Mononuclear cell (primary cell): ENCODE results near the gene DNAJC17. TPM values are rescaled to one million over a fixed set of nuclear protein-coding genes. Genes with fewer than 3 reads are reported as not detected.

Source experiments
- H3K27me3 ChIP-seq: 2 replicates; pipeline ENCODE4 v1.6.0; 2011; ENCODE audit warnings: low read length, control low read depth; ENCODE audit not compliant: insufficient read depth
- H3K4me1 ChIP-seq: 2 replicates; pipeline ENCODE4 v1.5.1; 2011; ENCODE audit warnings: mild to moderate bottlenecking, low read length, control low read depth; ENCODE audit not compliant: insufficient read depth
- H3K4me3 ChIP-seq: 2 replicates; pipeline ENCODE4 v1.5.1; 2011; ENCODE audit warnings: mild to moderate bottlenecking, low read length, moderate library complexity
- H3K9me3 ChIP-seq: 2 replicates; pipeline ENCODE4 v1.5.1; 2011; ENCODE audit warnings: low read depth, mild to moderate bottlenecking, control low read depth, low read length
- total RNA-seq: library from RNA; depleted of rRNA; stranded (reverse); fragments of >200 nt; gene quantifications from one replicate; pipeline ENCODE4 v1.2.3, GENCODE V29; 2012

The DNAJC17 gene
- total RNA-seq, 1 donor = 7.2 TPM

DNA sequence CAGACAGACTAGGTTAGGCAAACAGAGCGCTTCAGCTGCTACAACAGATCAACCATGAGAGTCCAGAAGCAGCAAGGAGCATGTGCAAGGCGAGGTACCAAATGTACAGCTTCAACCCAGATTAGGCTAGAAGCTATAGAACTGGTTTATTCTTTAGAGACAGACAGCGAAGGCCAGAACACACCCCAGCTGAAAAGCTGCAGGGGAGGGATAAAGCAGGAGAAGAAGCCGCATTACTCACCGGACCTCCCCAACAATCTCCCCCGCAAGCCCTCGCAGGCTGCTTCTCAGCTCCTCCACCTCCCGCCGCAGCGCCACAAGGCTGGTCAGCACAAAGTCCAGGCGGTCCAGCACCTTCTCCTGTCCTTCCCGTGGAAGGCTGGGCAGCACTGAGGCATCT lies 55.5 kb downstream of the DNAJC17 start:
- Histone ChIP-seq H3K4me3 (no peak overlapping the region), H3K4me1 (peaks cover 42% of the 10 kb centered on the region), H3K27me3 (no peaks in the 10 kb centered on the region), H3K9me3 (no peaks in the 10 kb centered on the region)

DNA sequence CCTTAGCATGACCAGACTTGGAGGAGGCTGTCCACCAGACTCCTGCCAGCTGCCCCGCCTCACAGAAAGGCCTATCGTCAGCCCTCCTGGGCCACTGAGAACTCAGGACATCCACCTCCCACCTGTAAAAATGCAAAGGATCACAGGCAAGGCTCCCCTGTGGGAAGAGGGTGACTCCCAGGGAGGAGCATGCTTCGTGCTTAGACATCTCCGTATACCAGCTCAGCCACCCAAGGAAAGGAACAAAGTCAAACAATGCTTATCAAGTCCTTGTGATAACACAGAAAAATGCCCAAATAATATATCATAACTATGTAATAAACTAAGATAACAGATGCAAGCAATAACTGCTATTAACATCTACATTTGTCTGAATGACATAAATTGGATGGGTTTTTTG lies 56.4 kb downstream of the DNAJC17 start:
- Histone ChIP-seq H3K4me3 (no peak overlapping the region), H3K9me3 (no peaks in the 10 kb centered on the region), H3K27me3 (no peaks in the 10 kb centered on the region), H3K4me1 (peaks cover 48% of the 10 kb centered on the region)

DNA sequence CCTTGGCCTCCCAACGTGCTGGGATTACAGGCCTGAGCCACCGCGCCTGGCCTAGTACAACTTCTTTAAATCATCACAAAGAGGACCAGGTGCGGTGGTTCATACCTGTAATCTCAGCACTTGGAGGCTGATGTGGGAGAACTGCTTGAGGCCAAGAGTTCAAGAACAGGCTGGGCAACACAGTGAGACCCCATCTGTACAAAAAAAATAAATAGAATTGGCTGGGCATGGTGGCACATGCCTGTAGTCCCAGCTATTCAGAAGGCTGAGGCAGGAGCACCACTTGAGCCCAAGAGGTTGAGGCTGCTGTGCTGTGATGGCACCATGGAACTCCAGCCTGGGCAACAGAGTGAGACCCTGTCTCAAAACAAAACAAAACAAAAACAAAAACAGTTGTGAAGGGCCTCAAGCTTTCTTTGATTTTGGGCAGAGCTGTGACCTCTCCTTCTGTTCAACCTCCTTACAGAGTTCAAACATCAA lies 58.1 kb downstream of the DNAJC17 start:
- H3K4me1 ChIP-seq = peaks cover 51% of the 10 kb centered on the region

DNA sequence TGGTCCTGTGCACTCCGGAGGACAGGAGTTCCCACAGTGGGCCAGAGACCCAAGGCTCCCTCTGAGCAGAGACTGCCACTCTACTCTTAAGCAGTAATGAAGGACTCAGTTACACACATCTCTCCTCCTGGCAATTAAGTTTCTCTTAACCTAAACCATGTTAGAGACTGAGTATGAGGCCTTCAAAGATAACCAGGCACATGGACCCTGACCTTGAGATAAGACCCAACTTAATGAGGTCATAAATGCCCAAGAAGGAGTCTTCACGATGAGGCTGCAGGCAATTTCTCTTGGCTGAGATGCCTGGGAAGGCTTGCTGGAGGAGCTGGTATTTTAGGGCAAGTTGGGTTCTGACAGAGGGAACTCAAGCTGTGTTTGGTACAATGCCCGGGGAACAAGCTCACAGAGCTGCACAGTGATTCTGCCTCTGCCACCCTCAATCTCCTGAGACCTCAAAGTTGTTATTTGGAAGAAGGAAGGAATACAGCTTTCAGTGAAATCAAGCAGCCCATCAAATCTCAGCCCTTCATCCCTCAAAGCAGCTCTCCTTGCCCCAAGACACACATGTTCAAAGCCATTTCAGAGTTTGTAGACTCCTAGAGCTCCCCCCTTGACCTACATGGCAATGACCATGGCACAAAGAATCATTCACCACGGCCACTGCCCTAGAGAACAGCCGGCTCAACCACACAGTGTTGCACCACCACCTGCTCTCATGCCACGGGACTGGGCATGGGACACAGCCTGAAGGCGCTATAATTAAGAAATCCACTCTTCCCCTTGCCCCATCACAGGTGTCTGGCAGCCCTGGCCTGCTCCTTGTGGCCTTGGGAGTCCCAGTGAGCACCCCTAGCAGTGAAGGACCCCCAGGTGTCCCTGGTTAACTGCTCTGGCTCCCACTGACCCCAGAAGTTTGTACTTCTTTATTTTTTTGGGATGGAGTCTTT lies 59.3 kb downstream of the DNAJC17 start:
- H3K9me3 ChIP-seq = no peaks in the 10 kb centered on the region
- peaks cover 52% of the 10 kb centered on the region for H3K4me1 ChIP-seq

More for the DNA sequence above, 58.1 kb downstream of the DNAJC17 start:
- H3K27me3 ChIP-seq = no peaks in the 10 kb centered on the region
- H3K9me3 ChIP-seq = no peaks in the 10 kb centered on the region
- H3K4me3 ChIP-seq = no peak overlapping the region

DNA sequence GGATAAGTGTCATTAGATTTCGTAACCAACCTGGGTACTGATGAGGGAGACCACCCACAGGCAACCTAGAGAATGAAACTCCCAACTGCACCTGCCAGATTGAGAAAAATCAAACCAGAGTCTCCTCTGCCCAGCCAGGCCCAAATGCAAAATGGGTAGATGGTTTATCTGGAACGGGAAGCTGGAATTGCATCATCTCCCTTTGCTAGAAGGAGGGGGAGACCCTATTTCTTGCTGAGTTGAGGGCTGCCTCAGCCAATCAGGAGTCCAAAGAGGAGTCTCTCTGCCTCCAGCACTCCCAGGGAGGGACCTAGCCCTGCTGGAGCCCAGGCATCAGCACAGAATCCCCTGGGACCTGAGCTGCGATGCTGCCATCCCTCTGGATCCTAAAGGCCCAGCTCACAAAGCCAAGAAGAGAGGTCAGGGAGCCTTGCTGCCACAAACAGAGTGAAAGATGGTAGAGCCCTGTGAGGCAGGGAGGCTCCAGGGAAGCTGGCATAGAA lies 60.3 kb downstream of the DNAJC17 start:
- Histone ChIP-seq H3K4me3 (no peak overlapping the region), H3K4me1 (peaks cover 43% of the 10 kb centered on the region)

More for the DNA sequence above, 59.3 kb downstream of the DNAJC17 start:
- Histone ChIP-seq H3K4me3 (no peak overlapping the region), H3K27me3 (no peaks in the 10 kb centered on the region)

DNA sequence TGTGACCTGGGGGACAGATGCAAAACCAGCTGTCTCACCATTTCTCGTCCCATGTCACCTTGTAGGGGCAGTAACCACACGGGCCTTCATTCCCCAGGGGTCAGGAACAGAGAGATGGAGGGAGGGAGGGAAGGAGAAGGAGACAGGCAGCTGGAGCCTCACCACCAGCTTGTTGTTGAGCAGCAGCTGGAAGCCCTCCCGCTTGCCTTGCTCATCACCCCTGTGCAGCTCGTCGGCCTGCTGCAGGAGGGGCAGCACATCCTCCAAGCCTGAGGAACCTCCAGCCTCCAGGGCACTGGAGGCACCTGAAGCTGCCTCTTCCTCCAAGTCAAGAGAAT lies 62.5 kb downstream of the DNAJC17 start:
- Histone ChIP-seq H3K4me3 (no peak overlapping the region), H3K27me3 (no peaks in the 10 kb centered on the region), H3K4me1 (peaks cover 41% of the 10 kb centered on the region), H3K9me3 (no peaks in the 10 kb centered on the region)

More for the DNA sequence above, 60.3 kb downstream of the DNAJC17 start:
- Histone ChIP-seq H3K27me3 (no peaks in the 10 kb centered on the region), H3K9me3 (no peaks in the 10 kb centered on the region)

DNA sequence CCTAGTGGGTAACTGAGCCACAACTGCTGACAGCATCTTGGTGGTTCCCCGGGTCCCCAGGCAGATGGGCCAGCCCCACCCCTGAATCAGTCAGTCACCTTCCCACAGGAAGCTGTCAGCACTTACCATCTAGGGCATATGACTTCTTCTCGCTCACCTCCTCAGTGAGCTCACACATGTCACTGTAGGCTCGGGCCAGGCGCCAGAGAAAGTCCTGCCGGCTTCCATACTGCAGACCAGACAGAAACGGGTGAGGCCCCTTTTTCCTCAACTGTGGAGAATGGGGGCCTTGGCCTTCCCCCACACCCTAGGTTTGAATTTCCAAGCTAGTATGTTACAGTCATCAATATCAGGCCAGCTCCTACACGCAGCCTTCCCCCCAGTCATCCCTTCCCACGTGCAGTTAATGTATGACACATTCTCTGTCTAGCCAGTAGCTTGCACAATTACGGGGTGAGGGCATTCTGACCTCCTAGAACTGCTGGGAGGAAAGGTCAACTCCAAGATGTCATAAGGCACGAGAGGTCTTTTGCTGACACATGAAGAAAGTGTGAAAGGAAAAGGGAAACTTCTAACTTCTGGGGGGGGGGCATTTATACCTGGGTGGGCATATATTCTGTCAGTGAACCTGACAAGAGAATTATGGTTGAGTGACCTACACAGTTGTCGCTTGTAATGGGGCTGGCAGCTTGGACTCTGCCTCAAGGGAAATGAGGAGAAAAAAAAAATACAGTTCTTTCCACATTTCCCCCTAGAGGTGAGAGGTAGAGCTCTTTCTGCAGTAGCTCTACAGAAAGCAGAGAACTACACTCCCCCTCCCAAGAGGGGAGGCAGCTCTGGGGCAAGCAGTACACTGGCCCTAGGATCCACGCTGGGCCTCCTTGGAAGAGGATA lies 63.1 kb downstream of the DNAJC17 start:
- no peak overlapping the region for H3K4me3 ChIP-seq
- H3K27me3 ChIP-seq = no peaks in the 10 kb centered on the region
- no peaks in the 10 kb centered on the region for H3K9me3 ChIP-seq
- peaks cover 41% of the 10 kb centered on the region for H3K4me1 ChIP-seq

DNA sequence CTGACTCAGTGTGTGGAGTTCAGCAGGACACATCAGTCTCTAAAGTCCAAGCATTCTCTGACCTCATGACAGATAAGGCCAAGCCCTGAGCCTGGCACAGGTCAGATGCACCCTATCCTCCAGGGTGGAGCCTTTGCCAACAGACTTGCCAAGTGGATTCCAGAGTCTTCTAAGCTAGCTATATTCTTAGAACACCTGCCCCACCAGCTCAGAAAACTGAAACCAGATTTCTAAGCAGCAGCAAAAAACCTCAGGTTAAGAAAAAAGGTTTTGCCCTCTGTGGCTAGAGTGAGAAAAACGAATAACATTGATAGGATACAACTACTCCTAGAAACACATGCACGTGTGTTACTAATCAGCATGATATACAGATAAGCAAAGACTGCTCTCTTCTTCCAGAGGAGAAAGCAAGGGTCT lies 63.8 kb downstream of the DNAJC17 start:
- H3K27me3 ChIP-seq = no peaks in the 10 kb centered on the region
- no peak overlapping the region for H3K4me3 ChIP-seq
- no peaks in the 10 kb centered on the region for H3K9me3 ChIP-seq
- peaks cover 41% of the 10 kb centered on the region for H3K4me1 ChIP-seq

DNA sequence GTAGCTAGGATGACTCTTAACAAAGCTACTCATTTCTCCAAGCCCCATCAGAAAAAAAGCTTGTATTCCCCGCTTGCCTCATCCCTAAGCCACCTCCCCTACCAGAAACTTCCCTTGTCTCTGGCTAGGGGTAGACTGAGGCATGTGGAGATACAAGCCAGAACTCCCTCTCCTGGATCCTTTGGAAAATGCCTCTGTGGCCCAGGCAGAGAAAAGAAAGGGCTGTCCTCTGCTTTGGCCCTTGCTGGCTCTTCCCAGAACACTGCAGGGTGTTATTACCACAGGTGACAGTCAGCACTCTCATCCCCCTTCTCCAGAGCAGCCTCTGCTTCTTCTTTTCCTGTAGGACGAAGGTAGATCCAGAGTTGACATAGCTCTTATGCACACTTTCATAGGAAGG lies 67.4 kb downstream of the DNAJC17 start:
- no peaks in the 10 kb centered on the region for H3K9me3 ChIP-seq
- peaks cover 20% of the 10 kb centered on the region for H3K4me1 ChIP-seq
- no peaks in the 10 kb centered on the region for H3K27me3 ChIP-seq
- no peak overlapping the region for H3K4me3 ChIP-seq

DNA sequence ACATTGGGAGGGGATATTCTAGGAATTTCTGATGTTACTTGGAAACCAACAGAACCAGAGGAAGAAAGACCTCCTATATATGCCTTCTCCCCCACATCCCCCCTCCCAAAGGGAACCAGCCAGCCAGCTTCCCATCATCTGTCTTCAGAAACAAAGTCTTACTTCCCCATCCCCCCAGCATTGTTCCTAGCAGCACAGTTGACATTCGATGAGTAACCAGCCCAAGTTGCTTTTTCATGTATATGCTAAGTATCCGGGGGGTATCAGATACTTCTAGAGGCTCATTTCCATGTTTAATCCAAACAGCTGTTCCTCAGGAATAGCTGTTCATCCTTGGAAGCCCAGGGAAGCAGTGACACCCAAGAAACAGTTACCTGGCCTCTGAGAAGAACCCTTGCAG lies 68.2 kb downstream of the DNAJC17 start:
- H3K4me1 ChIP-seq = peaks cover 12% of the 10 kb centered on the region
- H3K4me3 ChIP-seq = no peak overlapping the region
- H3K9me3 ChIP-seq = no peaks in the 10 kb centered on the region
- no peaks in the 10 kb centered on the region for H3K27me3 ChIP-seq

DNA sequence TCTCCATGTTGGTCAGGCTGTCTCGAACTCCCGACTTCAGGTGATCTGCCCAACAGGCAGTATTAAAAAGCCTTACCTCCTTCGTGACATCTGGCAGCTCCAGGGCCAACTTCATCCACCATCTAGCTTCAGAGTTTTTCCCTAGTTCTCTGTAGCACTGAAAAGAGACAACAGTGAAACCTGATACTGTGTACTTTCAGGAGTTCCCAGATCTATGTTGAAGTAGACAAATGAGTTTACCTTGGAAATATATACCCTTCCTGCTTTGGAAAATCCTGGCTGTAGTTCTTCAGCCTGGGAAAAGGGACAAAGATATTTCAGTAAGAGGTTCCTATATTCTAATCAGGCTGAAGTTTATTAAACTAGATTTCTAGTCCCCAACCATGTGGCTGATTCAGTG lies 70.2 kb downstream of the DNAJC17 start:
- Histone ChIP-seq H3K4me1 (no peaks in the 10 kb centered on the region), H3K4me3 (no peak overlapping the region), H3K27me3 (no peaks in the 10 kb centered on the region), H3K9me3 (no peaks in the 10 kb centered on the region)

DNA sequence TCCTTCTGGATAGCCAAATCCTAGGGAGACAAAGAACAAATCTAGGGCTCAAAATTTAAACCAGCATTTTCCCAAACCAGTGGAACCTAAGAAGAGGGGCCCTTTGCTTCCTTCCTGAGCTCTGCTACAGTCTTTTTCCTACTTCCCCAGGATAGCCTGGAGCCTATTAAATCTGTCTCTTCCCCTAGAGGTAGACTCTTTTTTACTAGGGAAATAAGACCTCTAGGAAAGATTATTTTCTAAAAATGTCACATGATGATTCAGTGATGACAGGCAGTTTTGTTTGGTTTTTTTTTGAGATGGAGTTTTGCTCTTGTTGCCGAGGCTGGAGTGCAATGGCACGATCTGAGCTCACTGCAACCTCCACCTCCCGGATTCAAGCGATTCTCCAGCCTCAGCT lies 70.7 kb downstream of the DNAJC17 start:
- Histone ChIP-seq H3K4me1 (no peaks in the 10 kb centered on the region), H3K27me3 (no peaks in the 10 kb centered on the region), H3K4me3 (no peak overlapping the region), H3K9me3 (no peaks in the 10 kb centered on the region)

DNA sequence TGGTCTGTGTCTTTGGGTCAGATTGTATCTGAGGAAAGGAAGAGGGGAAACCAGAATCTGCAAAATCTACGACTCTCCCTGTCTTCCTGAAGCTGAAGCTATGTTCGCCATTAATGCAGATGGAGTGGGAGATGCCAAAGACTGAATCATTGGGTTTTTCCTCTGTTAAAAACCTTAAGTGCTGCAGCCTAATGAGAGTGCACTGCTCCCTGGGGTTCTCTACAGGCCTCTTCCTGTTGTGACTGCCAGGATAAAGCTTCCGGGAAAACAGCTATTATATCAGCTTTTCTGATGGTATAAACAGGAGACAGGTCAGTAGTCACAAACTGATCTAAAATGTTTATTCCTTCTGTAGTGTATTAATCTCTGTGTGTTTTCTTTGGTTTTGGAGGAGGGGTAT lies 76.2 kb downstream of the DNAJC17 start:
- no peaks in the 10 kb centered on the region for H3K27me3 ChIP-seq
- H3K4me3 ChIP-seq = no peak overlapping the region
- H3K4me1 ChIP-seq = no peaks in the 10 kb centered on the region
- no peaks in the 10 kb centered on the region for H3K9me3 ChIP-seq

DNA sequence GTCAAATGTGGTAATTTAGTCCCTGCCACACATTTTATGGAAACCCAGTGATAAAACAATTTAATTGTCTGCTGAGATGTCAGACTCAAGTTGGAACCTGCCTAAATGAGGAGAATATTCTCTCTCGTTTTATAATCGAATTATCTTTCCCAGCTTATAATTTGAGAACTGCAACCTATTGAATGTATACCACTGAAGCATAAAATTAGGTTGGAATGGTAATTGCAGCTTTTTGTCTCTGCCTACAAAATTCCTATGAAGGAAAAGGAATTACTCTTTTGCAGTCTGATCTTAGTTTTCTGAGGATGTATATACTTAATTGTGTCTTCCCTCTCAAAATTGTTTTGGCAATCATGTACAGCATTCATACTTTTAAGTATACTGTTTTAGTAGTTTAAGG lies 83.4 kb downstream of the DNAJC17 start:
- no peak overlapping the region for H3K4me3 ChIP-seq
- H3K27me3 ChIP-seq = no peaks in the 10 kb centered on the region
- H3K4me1 ChIP-seq = no peaks in the 10 kb centered on the region
- no peaks in the 10 kb centered on the region for H3K9me3 ChIP-seq

DNA sequence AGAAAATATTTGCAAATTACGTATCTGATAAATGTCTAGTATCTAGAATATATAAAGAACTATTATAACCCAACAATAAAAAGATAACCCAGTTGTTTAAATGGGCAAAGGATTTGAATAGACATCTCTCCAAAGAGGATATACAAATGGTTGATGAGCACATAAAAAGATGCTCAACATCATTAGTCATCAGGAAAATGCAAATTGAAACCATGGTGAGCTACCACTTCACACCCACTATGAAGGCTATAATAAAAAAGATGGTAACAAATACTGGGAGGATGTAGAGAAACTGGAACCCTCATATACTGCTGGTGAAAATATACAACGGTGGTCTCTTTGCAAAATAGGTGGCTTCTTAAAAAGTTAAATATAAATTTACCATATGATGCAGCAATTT lies 84.3 kb downstream of the DNAJC17 start:
- Histone ChIP-seq H3K4me3 (no peak overlapping the region), H3K27me3 (no peaks in the 10 kb centered on the region), H3K9me3 (no peaks in the 10 kb centered on the region), H3K4me1 (no peaks in the 10 kb centered on the region)
